NK-92 treated with Interleukin-12 subunit alpha and Interleukin-12 subunit beta, amount 100 ng/mL, for 24 hours (cell line): ENCODE results near the gene SEMA3B.
"Not testable (repeated sequence)": the region's sequence is repeated elsewhere in the genome, so short reads cannot be mapped to it uniquely, and the experiment has no call there.

ENCODE experiments used
- DNase-seq: peaks from one replicate; lab custom pipeline; 2025; lab: John Stamatoyannopoulos, UW

The SEMA3B gene

GRCh38 chr3:50294089-50294488 lies 25.1 kb downstream of the SEMA3B start:
- no peak for DNase-seq

GRCh38 chr3:50294492-50295403 lies 25.8 kb downstream of the SEMA3B start:
- DNase-seq: no peak

- no peak for DNase-seq
These were observed 26.8 kb downstream of the SEMA3B start for GRCh38 chr3:50295553-50296431.

- DNase-seq: no peak
These were observed 27.9 kb downstream of the SEMA3B start for GRCh38 chr3:50296721-50297383.

- DNase-seq: no peak
These were observed 28.4 kb downstream of the SEMA3B start for GRCh38 chr3:50297384-50297775.

- no peak for DNase-seq
These were observed 29.2 kb downstream of the SEMA3B start for GRCh38 chr3:50297896-50298725.

GRCh38 chr3:50298836-50299637 lies 30.1 kb downstream of the SEMA3B start, which contains the start of the genes HYAL3 and NAA80:
Gene HYAL3, minus strand, starts transcription at chr3:50299405. Its CDS starts 3,803 bp downstream, at chr3:50295602.
Gene NAA80, minus strand, starts transcription at chr3:50299405. Its CDS starts 1,942 bp downstream, at chr3:50297463.
- DNase-seq: peak; percentile 96

- DNase-seq: no peak
These were observed 30.6 kb downstream of the SEMA3B start for GRCh38 chr3:50299638-50299928.

- DNase-seq: no peak
These were observed 31.2 kb downstream of the SEMA3B start for GRCh38 chr3:50299929-50300680.

GRCh38 chr3:50300681-50301254 lies 31.8 kb downstream of the SEMA3B start:
- DNase-seq: no peak

GRCh38 chr3:50302095-50303012 lies 33.4 kb downstream of the SEMA3B start:
- no peak for DNase-seq

- no peak for DNase-seq
These were observed 34.3 kb downstream of the SEMA3B start, which contains the start of gene HYAL1 for GRCh38 chr3:50303013-50303815. Gene HYAL1, minus strand, starts transcription at chr3:50303574. Its CDS starts 618 bp downstream, at chr3:50302956.

GRCh38 chr3:50304601-50305000 lies 35.7 kb downstream of the SEMA3B start:
- DNase-seq: no peak

GRCh38 chr3:50312041-50312440 lies 43.1 kb downstream of the SEMA3B start:
- not testable (repeated sequence) for DNase-seq

- no peak for DNase-seq
These were observed 45.4 kb downstream of the SEMA3B start for GRCh38 chr3:50314342-50314741.

- DNase-seq: no peak
These were observed 45.9 kb downstream of the SEMA3B start for GRCh38 chr3:50314816-50315215.

- DNase-seq: no peak
These were observed 47.8 kb downstream of the SEMA3B start for GRCh38 chr3:50316657-50317242.
